Liver (tissue), 9 donors: ENCODE data around the gene EDAR. TPM values are rescaled to one million over a fixed set of nuclear protein-coding genes. Genes with fewer than 3 reads are reported as not detected.

Source experiments
- DNase-seq: peaks from one replicate; pipeline ENCODE4 v3.0.0-alpha.2; 2017; ENCODE audit warnings: low spot score
- H3K27ac ChIP-seq, 2 donors: one replicate each; pipeline ENCODE4 v1.7.0; 2013; ENCODE audit warnings: inconsistent platforms in 2 of 2, low read length in 2 of 2, control low read depth in 1 of 2, low read depth in 1 of 2, mild to moderate bottlenecking in 1 of 2
- H3K27me3 ChIP-seq, 4 donors: one replicate each; pipeline versions ENCODE4 v1.6.1 to v1.7.0; 2013; ENCODE audit warnings: low read length in 3 of 4, inconsistent platforms in 1 of 4, mild to moderate bottlenecking in 1 of 4, moderate library complexity in 1 of 4; ENCODE audit not compliant: control insufficient read depth in 4 of 4, insufficient read depth in 4 of 4
- H3K36me3 ChIP-seq, 4 donors: one replicate each; pipeline versions ENCODE4 v1.6.1 to v1.7.0; 2013; ENCODE audit warnings: low read length in 3 of 4, mild to moderate bottlenecking in 3 of 4, low read depth in 1 of 4, moderate library complexity in 1 of 4; ENCODE audit not compliant: control insufficient read depth in 4 of 4, insufficient read depth in 3 of 4
- H3K4me1 ChIP-seq, 4 donors: one replicate each; pipeline versions ENCODE4 v1.6.1 to v1.7.0; 2013; ENCODE audit warnings: low read length in 3 of 4, mild to moderate bottlenecking in 3 of 4, moderate library complexity in 1 of 4; ENCODE audit not compliant: control insufficient read depth in 4 of 4, insufficient read depth in 4 of 4
- H3K4me3 ChIP-seq, 3 donors: one replicate each; pipeline versions ENCODE4 v1.6.1 to v1.7.0; 2013; ENCODE audit warnings: low read length in 3 of 3, control low read depth in 1 of 3, low read depth in 1 of 3, mild to moderate bottlenecking in 1 of 3
- H3K9ac ChIP-seq, 2 donors: one replicate each; pipeline ENCODE4 v1.7.0; 2013; ENCODE audit warnings: low read length in 2 of 2, mild to moderate bottlenecking in 2 of 2, moderate library complexity in 2 of 2, control low read depth in 1 of 2, low read depth in 1 of 2
- H3K9me3 ChIP-seq, 4 donors: one replicate each; pipeline versions ENCODE4 v1.6.1 to v1.7.0; 2013; ENCODE audit warnings: low read length in 3 of 4; ENCODE audit not compliant: control insufficient read depth in 4 of 4
- ATF3 ChIP-seq: IDR thresholded peaks from 2 replicates; pipeline ENCODE4 v1.6.1; 2016; ENCODE audit warnings: antibody characterized with exemption
- FOXA2 ChIP-seq: IDR thresholded peaks from 2 replicates; pipeline ENCODE4 v1.6.1; 2016; ENCODE audit warnings: antibody characterized with exemption
- HNF4A ChIP-seq, 2 donors: conservative IDR thresholded peaks; 2 replicates each; pipeline ENCODE4 v1.6.1; 2016; ENCODE audit warnings: antibody characterized with exemption in 2 of 2, mild to moderate bottlenecking in 2 of 2
- HNF4G ChIP-seq: IDR thresholded peaks from 2 replicates; pipeline ENCODE4 v1.6.1; 2016; ENCODE audit warnings: antibody characterized with exemption
- JUND ChIP-seq, 2 donors: IDR thresholded peaks; 2 replicates each; pipeline ENCODE4 v1.6.1; 2016; ENCODE audit warnings: antibody characterized with exemption in 2 of 2
- NR2F2 ChIP-seq: IDR thresholded peaks from 2 replicates; pipeline ENCODE4 v1.6.1; 2016; ENCODE audit warnings: antibody characterized with exemption
- REST ChIP-seq: IDR thresholded peaks from 2 replicates; pipeline ENCODE4 v1.6.1; 2016; ENCODE audit warnings: antibody characterized with exemption, mild to moderate bottlenecking
- RXRA ChIP-seq, 2 donors: IDR thresholded peaks; 2 replicates each; pipeline ENCODE4 v1.6.1; 2017 to 2018; ENCODE audit warnings: antibody characterized with exemption in 2 of 2, mild to moderate bottlenecking in 1 of 2
- YY1 ChIP-seq: IDR thresholded peaks from 2 replicates; pipeline ENCODE4 v1.6.1; 2016; ENCODE audit warnings: antibody characterized with exemption, mild to moderate bottlenecking
- WGBS: extraction: QIAGEN DNeasy Blood & Tissue Kit; methylation state at CpG from one replicate; pipeline ENCODE4 v1.1.7; 2013; 5-methylcytosine and 5-hydroxymethylcytosine counted together
- polyA plus RNA-seq, 2 donors: library from polyadenylated mRNA; stranded (reverse) in 1 of 2; unstranded in 1 of 2; fragments of 200-250 nt in 1 of 2; fragments of >200 nt in 1 of 2; fragmentation: Nextera tagmentation in 1 of 2; extraction: Ambion mirVana in 1 of 2; gene quantifications; one replicate each; pipeline versions ENCODE4 v1.2.1 to v1.2.3, GENCODE V29; 2013 to 2015
- total RNA-seq, 2 donors: library from RNA; depleted of rRNA; stranded (reverse); fragments of >200 nt; gene quantifications; one replicate each; pipeline ENCODE4 v1.2.3, GENCODE V29; 2014
- TF ChIP-seq, protein P1 (sequence below): fragments of 150-350 bp; IDR thresholded peaks from 2 replicates; pipeline ENCODE4 v1.5.1; 2017; ENCODE audit warnings: improper control_type of control experiment, low read depth, low read length; ENCODE audit not compliant: missing input control
- TF ChIP-seq, protein P2 (sequence below): IDR thresholded peaks from 2 replicates; pipeline ENCODE4 v1.6.1; 2016; ENCODE audit warnings: antibody characterized with exemption
- donor health status: healthy.
- donor health status: healthy.
- donor health status: healthy.
- donor health status: healthy.
- donor health status: healthy.

EDAR gene
- total and polyA plus RNA-seq, 4 donors: 0.09 to 0.50 (median 0.10) TPM

- TF ChIP-seq, protein P1, sequence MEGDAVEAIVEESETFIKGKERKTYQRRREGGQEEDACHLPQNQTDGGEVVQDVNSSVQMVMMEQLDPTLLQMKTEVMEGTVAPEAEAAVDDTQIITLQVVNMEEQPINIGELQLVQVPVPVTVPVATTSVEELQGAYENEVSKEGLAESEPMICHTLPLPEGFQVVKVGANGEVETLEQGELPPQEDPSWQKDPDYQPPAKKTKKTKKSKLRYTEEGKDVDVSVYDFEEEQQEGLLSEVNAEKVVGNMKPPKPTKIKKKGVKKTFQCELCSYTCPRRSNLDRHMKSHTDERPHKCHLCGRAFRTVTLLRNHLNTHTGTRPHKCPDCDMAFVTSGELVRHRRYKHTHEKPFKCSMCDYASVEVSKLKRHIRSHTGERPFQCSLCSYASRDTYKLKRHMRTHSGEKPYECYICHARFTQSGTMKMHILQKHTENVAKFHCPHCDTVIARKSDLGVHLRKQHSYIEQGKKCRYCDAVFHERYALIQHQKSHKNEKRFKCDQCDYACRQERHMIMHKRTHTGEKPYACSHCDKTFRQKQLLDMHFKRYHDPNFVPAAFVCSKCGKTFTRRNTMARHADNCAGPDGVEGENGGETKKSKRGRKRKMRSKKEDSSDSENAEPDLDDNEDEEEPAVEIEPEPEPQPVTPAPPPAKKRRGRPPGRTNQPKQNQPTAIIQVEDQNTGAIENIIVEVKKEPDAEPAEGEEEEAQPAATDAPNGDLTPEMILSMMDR: no peak
- no peak for TF ChIP-seq HNF4G
- TF ChIP-seq HNF4A (conservative IDR thresholded peaks at IDR 0.05): no peak
These were observed 44.2 kb upstream of the EDAR start (continued) for GRCh38 chr2:109033171-109033570.

- Histone ChIP-seq H3K27me3 (no peaks in the 10 kb centered on the region), H3K9ac (no peak overlapping the region), H3K4me3 (peak overlapping the region in 1 of 3 donors; percentile 47), H3K4me1 (peaks cover 0 to 12% (median 4%) of the 10 kb centered on the region in 4 donors), H3K27ac (no peak overlapping the region), H3K9me3 (no peaks in the 10 kb centered on the region), H3K36me3 (no peaks in the 10 kb centered on the region)
- no peak for TF ChIP-seq HNF4G
- no peak for TF ChIP-seq JUND (IDR thresholded peaks at IDR 0.05)
- no peak for TF ChIP-seq ATF3
- no peak for TF ChIP-seq NR2F2
- TF ChIP-seq, protein P1: no peak
- no peak for TF ChIP-seq RXRA (IDR thresholded peaks at IDR 0.05)
- TF ChIP-seq, protein P2, sequence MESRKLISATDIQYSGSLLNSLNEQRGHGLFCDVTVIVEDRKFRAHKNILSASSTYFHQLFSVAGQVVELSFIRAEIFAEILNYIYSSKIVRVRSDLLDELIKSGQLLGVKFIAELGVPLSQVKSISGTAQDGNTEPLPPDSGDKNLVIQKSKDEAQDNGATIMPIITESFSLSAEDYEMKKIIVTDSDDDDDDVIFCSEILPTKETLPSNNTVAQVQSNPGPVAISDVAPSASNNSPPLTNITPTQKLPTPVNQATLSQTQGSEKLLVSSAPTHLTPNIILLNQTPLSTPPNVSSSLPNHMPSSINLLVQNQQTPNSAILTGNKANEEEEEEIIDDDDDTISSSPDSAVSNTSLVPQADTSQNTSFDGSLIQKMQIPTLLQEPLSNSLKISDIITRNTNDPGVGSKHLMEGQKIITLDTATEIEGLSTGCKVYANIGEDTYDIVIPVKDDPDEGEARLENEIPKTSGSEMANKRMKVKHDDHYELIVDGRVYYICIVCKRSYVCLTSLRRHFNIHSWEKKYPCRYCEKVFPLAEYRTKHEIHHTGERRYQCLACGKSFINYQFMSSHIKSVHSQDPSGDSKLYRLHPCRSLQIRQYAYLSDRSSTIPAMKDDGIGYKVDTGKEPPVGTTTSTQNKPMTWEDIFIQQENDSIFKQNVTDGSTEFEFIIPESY: no peak
- TF ChIP-seq HNF4A (conservative IDR thresholded peaks at IDR 0.05): no peak
- no peak for TF ChIP-seq FOXA2
- DNase-seq: no peak
- WGBS: 74% methylated on average over 9 of the region's 9 CpGs
These were observed 43.3 kb upstream of the EDAR start for GRCh38 chr2:109032229-109032820.

DNA sequence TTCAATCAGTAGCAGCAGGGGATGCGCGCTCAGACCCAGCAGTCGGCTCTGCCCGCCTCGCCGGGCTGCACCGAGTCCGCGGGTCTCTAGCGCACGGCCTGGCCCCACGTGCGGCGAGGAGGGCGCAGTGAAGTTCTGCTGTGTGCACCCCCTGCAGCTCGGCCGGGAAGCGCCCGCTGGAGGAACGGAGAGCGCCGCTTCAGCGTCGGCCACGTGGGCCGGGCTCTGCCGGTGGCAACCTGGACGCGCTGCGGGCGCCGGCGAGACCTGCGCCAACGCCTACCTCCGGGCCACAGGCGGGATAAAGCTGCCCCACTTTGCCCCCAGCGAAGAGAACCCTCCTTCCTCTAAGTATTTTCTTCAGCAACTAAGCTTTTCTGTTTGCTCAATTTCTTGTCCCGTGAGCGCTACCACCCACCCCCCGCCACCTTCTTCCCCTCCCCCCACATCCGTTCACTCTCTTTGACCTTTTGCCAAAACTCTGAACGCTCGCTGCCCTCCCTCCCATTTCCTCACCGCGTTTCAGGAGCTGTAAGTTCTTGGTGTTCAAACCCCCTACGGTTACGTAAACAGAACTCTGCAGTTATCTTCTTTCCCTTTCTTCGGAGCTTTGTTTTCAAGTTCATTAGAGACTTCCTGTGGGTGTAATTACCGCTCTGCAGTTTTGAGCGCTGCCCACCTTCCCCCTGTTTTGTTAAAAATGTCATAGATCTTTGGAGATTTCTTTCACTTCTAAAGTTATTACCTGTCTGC lies 42.6 kb upstream of the EDAR start:
- peak; percentile 38 for DNase-seq
- no peaks in the 10 kb centered on the region for H3K27me3 ChIP-seq
- H3K4me3 ChIP-seq: peak overlapping the region in 2 of 3 donors; percentile 2 to 47
- H3K4me1 ChIP-seq: peaks cover 0 to 12% (median 4%) of the 10 kb centered on the region in 4 donors
- no peaks in the 10 kb centered on the region for H3K36me3 ChIP-seq
- no peaks in the 10 kb centered on the region for H3K9me3 ChIP-seq
- H3K9ac ChIP-seq: peak overlapping the region in 1 of 2 donors; percentile 18
- 5% methylated on average over 51 of the region's 51 CpGs for WGBS
- H3K27ac ChIP-seq: no peak overlapping the region
- TF ChIP-seq, protein P2: no peak
- TF ChIP-seq RXRA (IDR thresholded peaks at IDR 0.05): peak in 1 of 2 donors; percentile 17
- TF ChIP-seq HNF4G: no peak
- no peak for TF ChIP-seq REST
- no peak for TF ChIP-seq YY1
- TF ChIP-seq, protein P1: no peak
- no peak for TF ChIP-seq NR2F2
- no peak for TF ChIP-seq JUND (IDR thresholded peaks at IDR 0.05)
